VCaP (cell line): ENCODE results near the gene MSL3B.

Experiments
- H3K27ac ChIP-seq: fragments of 450-650 bp; 2 replicates; pipeline ENCODE4 v1.5.1; 2017
- CTCF ChIP-seq: fragments of 450-650 bp; conservative IDR thresholded peaks from 2 replicates; pipeline ENCODE4 v1.5.1; 2017; ENCODE audit warnings: mild to moderate bottlenecking, moderate library complexity

MSL3B gene

GRCh38 chr2:233858331-233858730 is 9.9 kb downstream of the MSL3B start:
- H3K27ac ChIP-seq, result no peak overlapping the region
- no peak for TF ChIP-seq CTCF

- H3K27ac ChIP-seq, result no peak overlapping the region
- peak; percentile 86 for TF ChIP-seq CTCF
Observed at GRCh38 chr2:233857511-233858141, 10.6 kb downstream of the MSL3B start.

- TF ChIP-seq CTCF, result no peak
- peak overlapping the region; percentile 72; the same call in 1 of the 2 replicates for H3K27ac ChIP-seq
Observed at GRCh38 chr2:233856184-233856583, 12.0 kb downstream of the MSL3B start.

- TF ChIP-seq CTCF, result no peak
- H3K27ac ChIP-seq, result peak overlapping the region; percentile 72
Observed at GRCh38 chr2:233855345-233855744, 12.8 kb downstream of the MSL3B start.

GRCh38 chr2:233854241-233854981 is 13.8 kb downstream of the MSL3B start, which contains the start of gene HJURP:
Gene HJURP (minus strand): TSS chr2:233854535. CDS start chr2:233854500, 35 bp downstream.
- peak within 1 kb of the TSS; percentile 72 for H3K27ac ChIP-seq

GRCh38 chr2:233853883-233854240 is 14.3 kb downstream of the MSL3B start:
- no peak for TF ChIP-seq CTCF
- peak overlapping the region; percentile 72; the same call in 1 of the 2 replicates for H3K27ac ChIP-seq

More at GRCh38 chr2:233854241-233854981, 13.8 kb downstream of the MSL3B start, which contains the start of gene HJURP:
- no peak for TF ChIP-seq CTCF

- peak overlapping the region; percentile 72; the same call in 1 of the 2 replicates for H3K27ac ChIP-seq
- no peak for TF ChIP-seq CTCF
Observed at GRCh38 chr2:233853353-233853752, 14.8 kb downstream of the MSL3B start.
